K562 (cell line): ENCODE measurements around the gene PRDM1. TPM values are rescaled to one million over a fixed set of nuclear protein-coding genes. Genes with fewer than 3 reads are reported as not detected.

Source experiments
- ARHGAP35 ChIP-seq: fragments of 450-650 bp; IDR thresholded peaks from 2 replicates; pipeline ENCODE4 v1.6.1; 2018; ENCODE audit not compliant: partially characterized antibody
- EGR1 ChIP-seq: fragments of 450-650 bp; conservative IDR thresholded peaks from 2 replicates; pipeline ENCODE4 v1.6.1; 2017; ENCODE audit warnings: mild to moderate bottlenecking
- FIP1L1 ChIP-seq: fragments of 200-400 bp; formaldehyde crosslinking; IDR thresholded peaks from 2 replicates; pipeline ENCODE4 v1.6.1; 2018; ENCODE audit warnings: mild to moderate bottlenecking, low read depth, low read length; ENCODE audit not compliant: poor library complexity, severe bottlenecking
- HES1 ChIP-seq: fragments of 450-650 bp; IDR thresholded peaks from 2 replicates; pipeline ENCODE4 v1.6.1; 2016; ENCODE audit warnings: low read depth, mild to moderate bottlenecking, moderate library complexity
- MYC ChIP-seq, 2 experiments: fragments of 250-450 bp in 1 of 2; sonication (Bioruptor Pico) in 1 of 2; IDR thresholded peaks; 2 replicates each; pipeline versions ENCODE4 v1.5.1 to v1.6.1; 2012 to 2021; ENCODE audit warnings: low read depth in 2 of 2, borderline replicate concordance in 1 of 2, improper control_type of control experiment in 1 of 2, low read length in 1 of 2, mild to moderate bottlenecking in 1 of 2, moderate library complexity in 1 of 2
- SRSF1 ChIP-seq: fragments of 200-400 bp; formaldehyde crosslinking; IDR thresholded peaks from 2 replicates; pipeline ENCODE4 v1.6.1; 2017; ENCODE audit warnings: mild to moderate bottlenecking, low read depth, low read length, moderate library complexity
- TCF15 ChIP-seq: fragments of 250-450 bp; sonication (Bioruptor Pico); IDR thresholded peaks from 2 replicates; pipeline ENCODE4 v1.8.0; 2022; ENCODE audit warnings: moderate library complexity, mild to moderate bottlenecking, inconsistent platforms
- ZMIZ1 ChIP-seq, 2 experiments: fragments of 150-350 bp in 1 of 2; IDR thresholded peaks; 2 replicates each; pipeline ENCODE4 v1.6.1; 2012 to 2016; ENCODE audit warnings: low read depth in 2 of 2, low read length in 2 of 2, mild to moderate bottlenecking in 1 of 2, moderate library complexity in 1 of 2
- ZNF124 ChIP-seq: sonication (generic); formaldehyde crosslinking; IDR thresholded peaks from 2 replicates; pipeline ENCODE4 v1.8.1; 2022; ENCODE audit warnings: missing genetic modification reagents
- ZNF589 ChIP-seq: fragments of 200-800 bp; sonication (Bioruptor generic); IDR thresholded peaks from 2 replicates; pipeline ENCODE4 v1.6.1; 2016; ENCODE audit warnings: low read depth, missing genetic modification characterization, missing compliant biosample characterization
- polyA plus RNA-seq, 8 experiments: library from polyadenylated mRNA; depleted of rRNA in 4 of 8; stranded (reverse) in 5 of 8; unstranded in 3 of 8; fragments of >200 nt; fragmentation: Nextera tagmentation in 2 of 8; fragmentation: Illumina TruSeq in 1 of 8; extraction: Ambion mirVana in 2 of 8; extraction: Trizol in 1 of 8; gene quantifications; 2 replicates each; pipeline versions ENCODE4 v1.2.1 to v1.2.3, GENCODE V29; 2011 to 2014; ENCODE audit warnings: inconsistent platforms in 1 of 8, missing spikeins in 1 of 8
- total RNA-seq, 7 experiments: library from RNA; depleted of rRNA in 6 of 7; stranded (reverse); fragments of >200 nt in 6 of 7; fragmentation: Illumina TruSeq in 2 of 7; extraction: Trizol in 2 of 7; gene quantifications; 2 replicates each; pipeline versions ENCODE4 v1.2.1 to v1.2.3, GENCODE V29; 2011 to 2021; ENCODE audit warnings: low replicate concordance in 1 of 7

PRDM1 gene
- total and polyA plus RNA-seq, 9 of the 15 experiments (the other 6 are each of a cell fraction or from before 2014, with no cell fraction given): 0.09 to 0.89 (median 0.27) TPM

- TF ChIP-seq MYC (IDR thresholded peaks at IDR 0.05; ENCODE audit: low read depth, low read length) (0 out of 2 replicates have a peak, but pooled peaks have one; percentile 42), MYC (CRISPR knock-in tag; IDR thresholded peaks at IDR 0.05; ENCODE audit: borderline replicate concordance, low read depth) (no peak), HES1 (peak; percentile 69; the same call in 1 of the 2 replicates), ZNF124 (CRISPR knock-in tag) (no peak), SRSF1 (no peak), ZNF589 (CRISPR knock-in tag) (no peak), ZMIZ1 (IDR thresholded peaks at IDR 0.05; ENCODE audit: low read depth in 2 of 2, low read length in 2 of 2) (no peak), ARHGAP35 (no peak), FIP1L1 (no peak), TCF15 (CRISPR knock-in tag) (no peak), EGR1 (no peak)
These were observed 16.7 kb upstream of the PRDM1 start (continued) for GRCh38 chr6:106069478-106069877.
